ENCODE measurements around the gene INTS7. TPM values are rescaled to one million over a fixed set of nuclear protein-coding genes. Genes with fewer than 3 reads are reported as not detected.

Gene INTS7
- total and polyA plus RNA-seq, 8 donors, result 3.1 to 10.1 (median 4.7) TPM

DNA sequence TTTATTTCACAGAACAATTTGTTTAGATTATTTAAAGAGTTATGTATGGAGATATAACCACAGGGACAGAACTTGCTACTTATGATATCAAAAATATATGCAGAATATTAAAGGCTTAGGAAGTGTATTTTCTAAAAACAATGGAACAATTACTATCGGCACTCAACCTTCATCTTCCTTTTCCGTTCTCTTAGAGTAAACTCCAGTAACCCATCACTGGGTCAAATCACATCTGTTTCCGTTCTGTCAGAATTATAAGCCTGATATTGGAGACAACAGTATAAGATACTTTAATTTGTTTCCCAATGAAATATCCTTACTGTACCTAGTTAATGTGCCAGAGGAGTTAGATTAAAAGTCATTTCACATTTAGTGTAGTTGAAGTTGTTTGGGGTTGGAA is 32.4 kb upstream of the INTS7 start:
- H3K4me1 ChIP-seq, result no peaks in the 10 kb centered on the region
- TF ChIP-seq, protein P1, sequence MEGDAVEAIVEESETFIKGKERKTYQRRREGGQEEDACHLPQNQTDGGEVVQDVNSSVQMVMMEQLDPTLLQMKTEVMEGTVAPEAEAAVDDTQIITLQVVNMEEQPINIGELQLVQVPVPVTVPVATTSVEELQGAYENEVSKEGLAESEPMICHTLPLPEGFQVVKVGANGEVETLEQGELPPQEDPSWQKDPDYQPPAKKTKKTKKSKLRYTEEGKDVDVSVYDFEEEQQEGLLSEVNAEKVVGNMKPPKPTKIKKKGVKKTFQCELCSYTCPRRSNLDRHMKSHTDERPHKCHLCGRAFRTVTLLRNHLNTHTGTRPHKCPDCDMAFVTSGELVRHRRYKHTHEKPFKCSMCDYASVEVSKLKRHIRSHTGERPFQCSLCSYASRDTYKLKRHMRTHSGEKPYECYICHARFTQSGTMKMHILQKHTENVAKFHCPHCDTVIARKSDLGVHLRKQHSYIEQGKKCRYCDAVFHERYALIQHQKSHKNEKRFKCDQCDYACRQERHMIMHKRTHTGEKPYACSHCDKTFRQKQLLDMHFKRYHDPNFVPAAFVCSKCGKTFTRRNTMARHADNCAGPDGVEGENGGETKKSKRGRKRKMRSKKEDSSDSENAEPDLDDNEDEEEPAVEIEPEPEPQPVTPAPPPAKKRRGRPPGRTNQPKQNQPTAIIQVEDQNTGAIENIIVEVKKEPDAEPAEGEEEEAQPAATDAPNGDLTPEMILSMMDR (IDR thresholded peaks at IDR 0.05), result no peak
- no peak overlapping the region for H3K4me3 ChIP-seq
- ATAC-seq (no peak), FAIRE-seq (no peak), DNase-seq (no peak)
- intact Hi-C loops (cut with DNase I), result loop anchor here in 2 of 3 donors (5.0 to 10.0 kb wide), 3 partner anchors 297 to 385 kb away; no protein-coding TSS in a partner anchor
- no peaks in the 10 kb centered on the region for H3K36me3 ChIP-seq
- 85 to 92% methylated on average over 3 of the region's 3 CpGs for WGBS, 2 donors
- H3K27ac ChIP-seq, result no peak overlapping the region
- no peaks in the 10 kb centered on the region for H3K27me3 ChIP-seq
- no peaks in the 10 kb centered on the region for H3K9me3 ChIP-seq

DNA sequence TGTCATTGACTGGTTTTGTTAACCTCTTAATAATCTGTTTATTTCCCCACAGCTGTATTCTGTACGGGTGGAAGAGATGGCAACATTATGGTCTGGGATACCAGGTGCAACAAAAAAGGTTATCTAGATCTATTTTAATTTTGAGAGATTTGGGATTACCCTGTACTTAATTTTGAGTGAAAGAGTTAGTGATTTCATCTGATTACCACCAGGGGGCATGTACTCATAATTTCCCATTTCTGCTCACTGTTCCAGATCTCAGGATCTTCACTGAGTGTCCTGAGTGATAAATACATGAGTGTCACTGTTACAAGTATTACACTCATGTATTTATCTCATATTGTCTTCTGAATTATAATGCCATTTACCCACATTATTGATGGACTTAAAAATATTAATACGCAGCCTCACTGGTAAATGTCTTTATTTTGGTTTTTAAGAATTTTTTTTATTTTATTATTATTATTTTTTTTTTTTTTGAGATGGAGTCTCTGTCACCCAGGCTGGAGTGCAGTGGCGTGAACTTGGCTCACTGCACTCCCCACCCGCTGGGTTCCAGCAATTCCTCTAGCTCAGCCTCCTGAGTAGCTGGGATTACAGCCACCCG is 27.6 kb upstream of the INTS7 start:
- 79 to 81% methylated on average over 5 of the region's 5 CpGs for WGBS, 2 donors
- DNase-seq (no peak), ATAC-seq (peak in 3 of 4 donors; percentile 70 to 74 (median 73)), FAIRE-seq (peak; percentile 92)
- intact Hi-C loops (cut with DNase I), result loop anchor here in 1 of 3 donors (10.0 kb wide), 1 partner anchor 302 kb away; no protein-coding TSS in a partner anchor
- no peaks in the 10 kb centered on the region for H3K4me1 ChIP-seq
- H3K27ac ChIP-seq, result no peak overlapping the region
- H3K27me3 ChIP-seq, result no peaks in the 10 kb centered on the region
- TF ChIP-seq, protein P1 (IDR thresholded peaks at IDR 0.05), result peak; percentile 22 to 59 (median 52)
- H3K36me3 ChIP-seq, result no peaks in the 10 kb centered on the region
- no peak overlapping the region for H3K4me3 ChIP-seq
- no peaks in the 10 kb centered on the region for H3K9me3 ChIP-seq

DNA sequence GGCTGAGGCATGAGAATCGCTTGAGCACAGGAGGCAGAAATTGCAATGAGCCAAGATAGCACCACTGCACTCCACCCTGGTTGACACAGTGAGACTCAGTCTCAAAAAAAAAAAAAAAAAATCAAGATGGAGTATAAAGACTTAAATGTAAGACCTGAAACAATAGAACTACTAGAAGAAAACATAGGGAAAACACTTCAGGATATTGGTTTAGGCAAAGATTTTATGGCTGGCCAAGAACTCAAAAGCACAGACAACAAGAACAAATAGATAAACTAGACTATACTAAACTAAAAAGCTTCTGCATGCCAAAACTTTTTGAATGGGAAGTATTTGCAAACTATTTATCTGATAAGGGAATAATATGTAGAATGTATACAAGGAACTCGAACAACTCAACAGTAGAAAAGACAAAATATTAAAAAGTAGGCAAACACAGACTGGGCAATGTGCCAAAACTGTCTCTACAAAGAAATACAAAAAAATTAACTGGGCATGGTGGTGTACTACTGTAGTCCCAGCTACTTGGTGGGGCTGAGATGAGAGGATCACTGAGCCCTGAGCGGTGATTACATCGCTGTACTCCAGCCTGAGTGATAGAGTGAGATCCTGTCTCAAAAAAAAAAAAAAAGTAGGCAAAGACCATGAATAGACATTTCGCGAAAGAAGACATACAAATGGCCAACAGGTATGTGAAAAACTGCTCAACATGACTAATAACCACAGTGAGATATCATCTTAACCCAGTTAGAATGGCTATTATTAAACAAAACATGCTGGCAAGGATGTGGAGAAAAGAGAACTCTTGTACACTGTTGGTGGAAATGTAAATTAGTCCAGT is 25.5 kb upstream of the INTS7 start:
- 66 to 68% methylated on average over 6 of the region's 6 CpGs for WGBS, 2 donors
- ATAC-seq (no peak), DNase-seq (no peak), FAIRE-seq (no peak)
- no peaks in the 10 kb centered on the region for H3K9me3 ChIP-seq
- no peak overlapping the region for H3K27ac ChIP-seq
- TF ChIP-seq, protein P1 (IDR thresholded peaks at IDR 0.05), result no peak
- intact Hi-C loops (cut with DNase I), result loop anchor here in 1 of 3 donors (10.0 kb wide), 1 partner anchor 304 kb away; no protein-coding TSS in a partner anchor
- no peaks in the 10 kb centered on the region for H3K4me1 ChIP-seq
- no peaks in the 10 kb centered on the region for H3K27me3 ChIP-seq
- H3K4me3 ChIP-seq, result no peak overlapping the region
- H3K36me3 ChIP-seq, result no peaks in the 10 kb centered on the region

DNA sequence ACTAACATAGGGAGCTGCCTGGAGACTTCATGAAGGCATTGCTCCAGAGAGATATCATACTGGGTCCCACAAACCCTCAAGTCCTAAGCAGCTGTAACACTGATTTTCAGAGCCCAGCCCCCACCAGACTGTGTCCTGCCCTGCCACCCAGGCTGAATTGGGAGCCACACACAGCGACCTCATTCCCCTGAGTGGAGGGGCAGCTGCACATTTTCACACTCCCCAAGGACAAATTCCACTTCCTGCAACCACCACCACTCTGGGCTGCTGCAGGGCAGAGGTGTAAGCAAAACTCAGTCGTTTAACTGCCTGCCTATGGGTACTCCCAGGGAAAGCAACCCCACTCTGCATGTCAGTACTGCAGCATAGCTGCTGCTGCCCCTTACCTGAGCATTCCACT is 20.0 kb upstream of the INTS7 start:
- intact Hi-C loops (cut with DNase I), result no loop called here
- Histone ChIP-seq H3K4me1 (no peaks in the 10 kb centered on the region), H3K27me3 (no peaks in the 10 kb centered on the region), H3K4me3 (no peak overlapping the region), H3K9me3 (no peaks in the 10 kb centered on the region), H3K27ac (peak overlapping the region in 1 of 4 donors; percentile 40), H3K36me3 (no peaks in the 10 kb centered on the region)
- DNase-seq, result peak in 5 of 6 donors; percentile 46 to 67 (median 49)
- 30 to 32% methylated on average over 2 of the region's 2 CpGs for WGBS, 2 donors
- ATAC-seq, result peak; percentile 77 to 98 (median 90)
- FAIRE-seq, result no peak
- TF ChIP-seq, protein P1 (IDR thresholded peaks at IDR 0.05), result no peak

Measured in pancreas (tissue), 10 donors.